GM13976 (cell line): ENCODE measurements around the gene GNG7.
"Not testable (repeated sequence)": the region's sequence is repeated elsewhere in the genome, so short reads cannot be mapped to it uniquely, and the experiment has no call there.

Source experiments
- DNase-seq: peaks from one replicate; pipeline ENCODE4 v3.0.0; 2012; ENCODE audit warnings: low spot score
- CTCF ChIP-seq: IDR thresholded peaks from 2 replicates; pipeline ENCODE4 v1.5.1; 2012; ENCODE audit warnings: borderline replicate concordance, mild to moderate bottlenecking; ENCODE audit not compliant: insufficient read depth; ENCODE audit errors: extremely low read depth, missing control alignments, control extremely low read depth
- in situ Hi-C: fragments of 300-500 bp; cut with MboI; formaldehyde crosslinking; loops from one replicate; pipeline ENCODE4 v1.12.0; 2022; ENCODE audit warnings: low sequenced_read_pairs, mixed read lengths, inconsistent platforms; ENCODE audit not compliant: unreplicated experiment

GNG7 gene

GRCh38 chr19:2538096-2538757 lies 164.3 kb downstream of the GNG7 start:
- TF ChIP-seq CTCF, result no peak
- in situ Hi-C loops, result no loop called here
- no peak for DNase-seq

GRCh38 chr19:2537584-2537983 lies 164.9 kb downstream of the GNG7 start:
- in situ Hi-C loops, DNase-seq: not testable (repeated sequence)

- no peak for TF ChIP-seq CTCF
- DNase-seq, result no peak
- in situ Hi-C loops, result no loop called here
These were observed 166.0 kb downstream of the GNG7 start for GRCh38 chr19:2536461-2536860.

- in situ Hi-C loops, result no loop called here
These were observed 168.0 kb downstream of the GNG7 start for GRCh38 chr19:2534423-2535013.

GRCh38 chr19:2533686-2534422 lies 168.6 kb downstream of the GNG7 start:
- in situ Hi-C loops, result no loop called here
- no peak for DNase-seq
- TF ChIP-seq CTCF, result no peak

More at GRCh38 chr19:2534423-2535013, 168.0 kb downstream of the GNG7 start:
- no peak for DNase-seq
- TF ChIP-seq CTCF, result no peak

DNA sequence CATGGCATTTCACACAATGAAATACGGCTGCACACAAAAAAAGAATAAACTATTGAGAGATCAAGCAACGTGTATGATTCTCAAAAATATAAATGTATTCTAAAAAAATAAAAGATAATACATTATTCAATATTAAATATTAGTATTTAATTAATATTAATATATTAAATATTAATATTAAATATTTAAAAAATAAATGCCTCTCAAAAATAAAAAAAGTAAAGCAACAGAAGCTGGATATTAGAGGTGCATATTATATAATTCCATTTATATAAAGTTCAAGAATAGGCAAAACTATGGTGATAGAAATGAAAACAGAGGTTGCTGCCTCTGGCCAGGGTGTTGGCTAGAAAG lies 169.4 kb downstream of the GNG7 start:
- no peak for DNase-seq
- TF ChIP-seq CTCF, result no peak
- in situ Hi-C loops, result no loop called here
